GM12878 (cell line): ENCODE data around the gene NUB1. TPM values are rescaled to one million over a fixed set of nuclear protein-coding genes. Genes with fewer than 3 reads are reported as not detected.

ENCODE experiments used
- ATAC-seq: fragments of 200-7000 bp; cut with Tn5 transposase; 3 replicates; pipeline ENCODE4 v1.9.1; 2020; ENCODE audit warnings: mild to moderate bottlenecking, moderate library complexity
- BruUV-seq: library from RNA; stranded (reverse); fragments of 400-500 nt; replicated peaks from 2 replicates; lab custom pipeline; 2021; lab: Mats Ljungman, UMichigan
- CTCF ChIA-PET: fragments of 300-600 bp; sonication (Branson Sonifier 250); formaldehyde crosslinking; extraction: SDS; loops from one replicate; lab custom pipeline; 2021; ENCODE audit warnings: inconsistent platforms; lab: Yijun Ruan, JAX
- POLR2A ChIA-PET: fragments of 350-600 bp; formaldehyde crosslinking; extraction: SDS; loops from one replicate; lab custom pipeline; 2021; ENCODE audit warnings: inconsistent platforms; lab: Charles Lee
- RAD21 ChIA-PET: fragments of 300-600 bp; sonication (Branson Sonifier 250); formaldehyde crosslinking; loops from one replicate; lab custom pipeline; 2023; ENCODE audit warnings: antibody characterized with exemption; ENCODE audit not compliant: unreplicated experiment; lab: Charles Lee
- SMC1A ChIA-PET: fragments of 300-600 bp; sonication (Branson Sonifier 250); formaldehyde crosslinking; loops from one replicate; lab custom pipeline; 2023; ENCODE audit not compliant: unreplicated experiment, uncharacterized antibody; lab: Charles Lee
- DNase-seq: peaks from one replicate; pipeline ENCODE4 v3.0.0-alpha.2; 2011; ENCODE audit warnings: low read depth, low spot score
- FAIRE-seq: peaks from 3 replicates; lab custom pipeline; 2011; peaks lifted over from hg19 to GRCh38; lab: Jason Lieb, UNC
- H2AFZ ChIP-seq: 2 replicates; pipeline ENCODE4 v1.6.0; 2011; ENCODE audit warnings: low read depth, low read length, control low read depth; ENCODE audit not compliant: control insufficient read depth
- H3K27ac ChIP-seq: 2 replicates; pipeline ENCODE4 v1.5.1; 2011; ENCODE audit warnings: control low read depth; ENCODE audit not compliant: control insufficient read depth, insufficient read depth
- H3K27me3 ChIP-seq, 2 experiments: replicated peaks in 1 of 2; 2 replicates each; pipeline versions ENCODE4 v1.6.0 to v1.6.1; 2011; ENCODE audit warnings: low read length in 1 of 2; ENCODE audit not compliant: control insufficient read depth in 2 of 2, insufficient read depth in 2 of 2
- H3K36me3 ChIP-seq, 2 experiments: 2 replicates each; pipeline ENCODE4 v1.5.1; 2011; ENCODE audit warnings: low read length in 1 of 2; ENCODE audit not compliant: control insufficient read depth in 2 of 2, insufficient read depth in 2 of 2
- H3K4me1 ChIP-seq: 2 replicates; pipeline ENCODE4 v1.6.1; 2011; ENCODE audit warnings: mild to moderate bottlenecking, low read length, moderate library complexity, mixed read lengths; ENCODE audit not compliant: control insufficient read depth, insufficient read depth
- H3K4me2 ChIP-seq: 2 replicates; pipeline ENCODE4 v1.6.0; 2011; ENCODE audit warnings: control low read depth; ENCODE audit not compliant: control insufficient read depth, insufficient read depth
- H3K4me3 ChIP-seq: fragments of 200-600 bp; sonication (generic); 2 replicates; pipeline ENCODE4 v1.5.1; 2016
- H3K79me2 ChIP-seq: 2 replicates; pipeline ENCODE4 v1.6.0; 2011; ENCODE audit warnings: low read length; ENCODE audit not compliant: control insufficient read depth, insufficient read depth
- H3K9ac ChIP-seq: 2 replicates; pipeline ENCODE4 v1.8.0; 2011; ENCODE audit warnings: low read length, control low read depth, mixed read lengths; ENCODE audit not compliant: control insufficient read depth, insufficient read depth
- H3K9me3 ChIP-seq: replicated peaks from 3 replicates; pipeline ENCODE4 v1.5.1; 2011; ENCODE audit warnings: mild to moderate bottlenecking, low read length; ENCODE audit not compliant: control insufficient read depth, insufficient read depth
- H4K20me1 ChIP-seq: 2 replicates; pipeline ENCODE4 v1.6.0; 2011; ENCODE audit not compliant: control insufficient read depth, insufficient read depth
- BRCA1 ChIP-seq: IDR thresholded peaks from 2 replicates; pipeline ENCODE4 v1.6.1; 2011; ENCODE audit warnings: low read depth, low read length, improper control_type of control experiment
- CHD4 ChIP-seq: fragments of 200-600 bp; sonication (generic); IDR thresholded peaks from 2 replicates; pipeline ENCODE4 v1.6.1; 2016; ENCODE audit warnings: mild to moderate bottlenecking
- CREB1 ChIP-seq: IDR thresholded peaks from 2 replicates; pipeline ENCODE4 v1.6.1; 2012; ENCODE audit warnings: low read depth, mild to moderate bottlenecking, inconsistent platforms
- ESRRA ChIP-seq: IDR thresholded peaks from 2 replicates; pipeline ENCODE4 v1.6.1; 2012; ENCODE audit warnings: mild to moderate bottlenecking, low read length, improper control_type of control experiment
- HDGF ChIP-seq: fragments of 450-650 bp; IDR thresholded peaks from 2 replicates; pipeline ENCODE4 v1.6.1; 2016; ENCODE audit warnings: antibody characterized with exemption
- IKZF1 ChIP-seq: fragments of 450-650 bp; conservative IDR thresholded peaks from 2 replicates; pipeline ENCODE4 v1.6.1; 2017; ENCODE audit warnings: antibody characterized with exemption, mild to moderate bottlenecking
- MTA2 ChIP-seq: fragments of 450-650 bp; IDR thresholded peaks from 2 replicates; pipeline ENCODE4 v1.6.1; 2016; ENCODE audit warnings: low read depth, mild to moderate bottlenecking, moderate library complexity
- MYB ChIP-seq: fragments of 150-350 bp; IDR thresholded peaks from 2 replicates; pipeline ENCODE4 v1.6.1; 2014; ENCODE audit warnings: mild to moderate bottlenecking, low read depth, low read length, borderline replicate concordance
- NFYA ChIP-seq: IDR thresholded peaks from 2 replicates; pipeline ENCODE4 v1.6.1; 2011; ENCODE audit warnings: low read depth, mild to moderate bottlenecking, low read length, improper control_type of control experiment, borderline replicate concordance
- PML ChIP-seq: IDR thresholded peaks from 2 replicates; pipeline ENCODE4 v1.6.1; 2012; ENCODE audit warnings: low read length, inconsistent platforms
- POLR2AphosphoS2 ChIP-seq: IDR thresholded peaks from 2 replicates; pipeline ENCODE4 v1.6.1; 2011; ENCODE audit warnings: low read depth, mild to moderate bottlenecking, low read length, improper control_type of control experiment, moderate library complexity
- SREBF1 ChIP-seq: IDR thresholded peaks from 2 replicates; pipeline ENCODE4 v1.6.1; 2012; ENCODE audit warnings: mild to moderate bottlenecking, low read length
- SREBF2 ChIP-seq: IDR thresholded peaks from 2 replicates; pipeline ENCODE4 v1.6.1; 2012; ENCODE audit warnings: mild to moderate bottlenecking, low read length
- ZNF274 ChIP-seq: IDR thresholded peaks from one replicate; pipeline ENCODE4 v1.8.0; 2011; ENCODE audit not compliant: insufficient read length, insufficient read depth
- WGBS: methylation state at CpG from one replicate; pipeline ENCODE4 v1.1.6; 2016; ENCODE audit warnings: low lambda C conversion rate; ENCODE audit not compliant: insufficient replicate concordance, insufficient coverage; ENCODE audit errors: missing lambda C conversion rate; 5-methylcytosine and 5-hydroxymethylcytosine counted together
- in situ Hi-C: fragments of 300-500 bp; cut with MboI; formaldehyde crosslinking; loops from 9 replicates; pipeline ENCODE4 v1.14.3; 2018; ENCODE audit warnings: mixed read lengths
- intact Hi-C: fragments of 100-400 bp; cut with micrococcal nuclease; formaldehyde crosslinking; loops from one replicate; pipeline ENCODE4 v1.14.2; 2022; ENCODE audit not compliant: unreplicated experiment
- polyA plus RNA-seq, 11 experiments: library from polyadenylated mRNA; depleted of rRNA in 4 of 11; unstranded in 6 of 11; stranded (reverse) in 5 of 11; fragments of >200 nt; fragmentation: Nextera tagmentation in 4 of 11; fragmentation: Illumina TruSeq in 1 of 11; extraction: Ambion mirVana in 4 of 11; extraction: Trizol in 1 of 11; gene quantifications; 1 replicate in 1 of 11; 2 replicates in 10 of 11; pipeline versions ENCODE4 v1.2.1 to v1.2.3, GENCODE V29; 2011 to 2016; ENCODE audit warnings: inconsistent platforms in 2 of 11, missing spikeins in 2 of 11, low read depth in 1 of 11
- total RNA-seq, 4 experiments: library from RNA; depleted of rRNA in 3 of 4; stranded (reverse); fragments of >200 nt in 3 of 4; fragmentation: Illumina TruSeq in 1 of 4; extraction: Trizol in 1 of 4; gene quantifications; 2 replicates each; pipeline versions ENCODE4 v1.2.1 to v1.2.3, GENCODE V29; 2013 to 2021
- TF ChIP-seq, protein P1 (sequence below): IDR thresholded peaks from 2 replicates; pipeline ENCODE4 v1.6.1; 2012; ENCODE audit warnings: low read depth, low read length, improper control_type of control experiment
- TF ChIP-seq, protein P2 (sequence below): fragments of 450-650 bp; conservative IDR thresholded peaks from 2 replicates; pipeline ENCODE4 v1.6.1; 2017; ENCODE audit warnings: mild to moderate bottlenecking, moderate library complexity
- TF ChIP-seq, protein P3 (sequence below): fragments of 450-650 bp; IDR thresholded peaks from 2 replicates; pipeline ENCODE4 v1.6.1; 2016; ENCODE audit warnings: mild to moderate bottlenecking
- TF ChIP-seq, protein P4 (sequence below): IDR thresholded peaks from 2 replicates; pipeline ENCODE4 v1.6.1; 2011; ENCODE audit warnings: borderline replicate concordance, low read depth, mild to moderate bottlenecking, moderate library complexity, mixed read lengths, low read length; ENCODE audit not compliant: insufficient read depth; ENCODE audit errors: extremely low read length
- TF ChIP-seq, protein P5 (sequence below): IDR thresholded peaks from 2 replicates; pipeline ENCODE4 v1.6.1; 2011; ENCODE audit warnings: mild to moderate bottlenecking, low read depth, low read length, moderate library complexity; ENCODE audit not compliant: insufficient replicate concordance

NUB1 gene
- total and polyA plus RNA-seq, 10 of the 15 experiments (the other 5 are each of a cell fraction or from before 2014, with no cell fraction given), result 24.1 to 102 (median 49.0) TPM

DNA sequence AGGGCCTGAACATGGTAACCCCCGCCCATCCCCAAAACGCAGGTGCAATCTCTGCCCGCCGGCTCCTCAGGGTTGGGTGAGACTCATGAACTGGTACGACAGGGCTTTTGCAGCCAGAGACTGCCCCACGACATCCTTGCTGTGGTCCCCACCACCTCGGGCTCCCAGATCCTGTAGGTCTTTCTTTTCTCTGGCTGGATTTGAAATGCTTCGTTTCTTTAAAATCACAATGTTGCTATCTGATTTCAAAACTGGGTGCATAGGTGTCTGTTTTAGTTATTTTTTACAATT is 46.3 kb downstream of the NUB1 start:
- no peak overlapping the region for H3K9ac ChIP-seq
- no peak overlapping the region for H3K4me3 ChIP-seq
- DNase-seq (no peak), FAIRE-seq (no peak), ATAC-seq (no peak)
- no peak for TF ChIP-seq POLR2AphosphoS2
- no peak for TF ChIP-seq CHD4
- TF ChIP-seq PML, result no peak
- no peak for TF ChIP-seq ZNF274
- TF ChIP-seq, protein P1, sequence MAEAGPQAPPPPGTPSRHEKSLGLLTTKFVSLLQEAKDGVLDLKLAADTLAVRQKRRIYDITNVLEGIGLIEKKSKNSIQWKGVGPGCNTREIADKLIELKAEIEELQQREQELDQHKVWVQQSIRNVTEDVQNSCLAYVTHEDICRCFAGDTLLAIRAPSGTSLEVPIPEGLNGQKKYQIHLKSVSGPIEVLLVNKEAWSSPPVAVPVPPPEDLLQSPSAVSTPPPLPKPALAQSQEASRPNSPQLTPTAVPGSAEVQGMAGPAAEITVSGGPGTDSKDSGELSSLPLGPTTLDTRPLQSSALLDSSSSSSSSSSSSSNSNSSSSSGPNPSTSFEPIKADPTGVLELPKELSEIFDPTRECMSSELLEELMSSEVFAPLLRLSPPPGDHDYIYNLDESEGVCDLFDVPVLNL, result no peak
- no peak for TF ChIP-seq SREBF1
- TF ChIP-seq SREBF2, result no peak
- no peak for TF ChIP-seq BRCA1
- no peak for TF ChIP-seq HDGF
- TF ChIP-seq ESRRA, result no peak
- no peak for TF ChIP-seq MTA2
- TF ChIP-seq, protein P2, sequence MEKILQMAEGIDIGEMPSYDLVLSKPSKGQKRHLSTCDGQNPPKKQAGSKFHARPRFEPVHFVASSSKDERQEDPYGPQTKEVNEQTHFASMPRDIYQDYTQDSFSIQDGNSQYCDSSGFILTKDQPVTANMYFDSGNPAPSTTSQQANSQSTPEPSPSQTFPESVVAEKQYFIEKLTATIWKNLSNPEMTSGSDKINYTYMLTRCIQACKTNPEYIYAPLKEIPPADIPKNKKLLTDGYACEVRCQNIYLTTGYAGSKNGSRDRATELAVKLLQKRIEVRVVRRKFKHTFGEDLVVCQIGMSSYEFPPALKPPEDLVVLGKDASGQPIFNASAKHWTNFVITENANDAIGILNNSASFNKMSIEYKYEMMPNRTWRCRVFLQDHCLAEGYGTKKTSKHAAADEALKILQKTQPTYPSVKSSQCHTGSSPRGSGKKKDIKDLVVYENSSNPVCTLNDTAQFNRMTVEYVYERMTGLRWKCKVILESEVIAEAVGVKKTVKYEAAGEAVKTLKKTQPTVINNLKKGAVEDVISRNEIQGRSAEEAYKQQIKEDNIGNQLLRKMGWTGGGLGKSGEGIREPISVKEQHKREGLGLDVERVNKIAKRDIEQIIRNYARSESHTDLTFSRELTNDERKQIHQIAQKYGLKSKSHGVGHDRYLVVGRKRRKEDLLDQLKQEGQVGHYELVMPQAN, result no peak
- TF ChIP-seq, protein P3, sequence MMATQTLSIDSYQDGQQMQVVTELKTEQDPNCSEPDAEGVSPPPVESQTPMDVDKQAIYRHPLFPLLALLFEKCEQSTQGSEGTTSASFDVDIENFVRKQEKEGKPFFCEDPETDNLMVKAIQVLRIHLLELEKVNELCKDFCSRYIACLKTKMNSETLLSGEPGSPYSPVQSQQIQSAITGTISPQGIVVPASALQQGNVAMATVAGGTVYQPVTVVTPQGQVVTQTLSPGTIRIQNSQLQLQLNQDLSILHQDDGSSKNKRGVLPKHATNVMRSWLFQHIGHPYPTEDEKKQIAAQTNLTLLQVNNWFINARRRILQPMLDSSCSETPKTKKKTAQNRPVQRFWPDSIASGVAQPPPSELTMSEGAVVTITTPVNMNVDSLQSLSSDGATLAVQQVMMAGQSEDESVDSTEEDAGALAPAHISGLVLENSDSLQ, result no peak
- TF ChIP-seq NFYA, result no peak
- no peak for TF ChIP-seq IKZF1
- no peak for TF ChIP-seq CREB1
- TF ChIP-seq, protein P4, sequence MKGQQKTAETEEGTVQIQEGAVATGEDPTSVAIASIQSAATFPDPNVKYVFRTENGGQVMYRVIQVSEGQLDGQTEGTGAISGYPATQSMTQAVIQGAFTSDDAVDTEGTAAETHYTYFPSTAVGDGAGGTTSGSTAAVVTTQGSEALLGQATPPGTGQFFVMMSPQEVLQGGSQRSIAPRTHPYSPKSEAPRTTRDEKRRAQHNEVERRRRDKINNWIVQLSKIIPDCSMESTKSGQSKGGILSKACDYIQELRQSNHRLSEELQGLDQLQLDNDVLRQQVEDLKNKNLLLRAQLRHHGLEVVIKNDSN, result no peak
- TF ChIP-seq, protein P5, sequence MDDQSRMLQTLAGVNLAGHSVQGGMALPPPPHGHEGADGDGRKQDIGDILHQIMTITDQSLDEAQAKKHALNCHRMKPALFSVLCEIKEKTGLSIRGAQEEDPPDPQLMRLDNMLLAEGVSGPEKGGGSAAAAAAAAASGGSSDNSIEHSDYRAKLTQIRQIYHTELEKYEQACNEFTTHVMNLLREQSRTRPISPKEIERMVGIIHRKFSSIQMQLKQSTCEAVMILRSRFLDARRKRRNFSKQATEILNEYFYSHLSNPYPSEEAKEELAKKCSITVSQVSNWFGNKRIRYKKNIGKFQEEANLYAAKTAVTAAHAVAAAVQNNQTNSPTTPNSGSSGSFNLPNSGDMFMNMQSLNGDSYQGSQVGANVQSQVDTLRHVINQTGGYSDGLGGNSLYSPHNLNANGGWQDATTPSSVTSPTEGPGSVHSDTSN, result no peak
- TF ChIP-seq MYB, result no peak
- no peak overlapping the region for H3K4me2 ChIP-seq
- H2AFZ ChIP-seq, result no peak overlapping the region
- no peaks in the 10 kb centered on the region; the same call in 2 of the 3 replicates for H3K9me3 ChIP-seq
- ChIA-PET SMC1A (no interaction called here), POLR2A (no interaction called here), CTCF (no interaction called here), RAD21 (no interaction called here)
- H3K79me2 ChIP-seq, result no peaks in the 10 kb centered on the region
- H3K27ac ChIP-seq, result no peak overlapping the region
- H3K27me3 ChIP-seq, result no peaks in the 10 kb centered on the region; a peak in 2 of 4 replicates
- no TSS peak for BruUV-seq
- in situ Hi-C loops (no loop called here), intact Hi-C loops (no loop called here)
- WGBS, result 35% methylated on average over 8 of the region's 8 CpGs
- no peaks in the 10 kb centered on the region for H4K20me1 ChIP-seq
- no peaks in the 10 kb centered on the region for H3K36me3 ChIP-seq
- H3K4me1 ChIP-seq, result no peaks in the 10 kb centered on the region
